GM04504 (cell line): ENCODE data around the gene CHST9.

Experiments used
- DNase-seq: peaks from one replicate; pipeline ENCODE4 v3.0.0-alpha.2; 2012; ENCODE audit warnings: low read depth

The CHST9 gene

DNA sequence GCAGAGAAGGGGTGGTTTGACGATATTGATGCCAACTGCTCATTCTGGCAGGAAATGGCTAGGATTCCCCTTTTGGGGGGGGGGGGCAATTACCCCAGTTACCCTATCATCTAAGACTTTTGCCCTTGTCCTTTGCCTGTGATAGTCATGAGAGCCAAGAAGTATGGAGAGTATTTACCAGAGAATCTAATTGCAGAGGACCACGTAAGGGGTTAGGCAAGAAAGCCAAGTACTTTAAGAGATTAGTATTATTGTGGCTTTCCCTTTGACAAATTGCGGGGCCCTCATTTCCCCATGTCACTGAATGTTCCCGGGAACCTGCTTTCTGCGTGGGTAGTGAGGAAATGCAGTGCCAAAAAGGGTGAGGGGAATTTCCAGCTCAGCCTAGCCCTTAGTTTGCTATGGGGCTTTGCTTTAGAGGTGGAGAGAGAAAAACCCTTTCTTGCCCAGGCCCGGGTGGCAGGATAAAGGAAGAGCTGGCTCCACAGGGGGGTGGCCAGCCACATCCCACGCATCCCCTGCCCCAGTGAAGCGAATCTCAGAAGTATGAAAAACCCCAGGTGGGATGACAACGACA is 321.1 kb downstream of the CHST9 start:
- no peak for DNase-seq

GRCh38 chr18:26863122-26863879 is 321.8 kb downstream of the CHST9 start:
- DNase-seq: no peak

GRCh38 chr18:26862084-26862483 is 323.0 kb downstream of the CHST9 start:
- DNase-seq: no peak
